ENCODE data around the gene LPIN1. TPM values are rescaled to one million over a fixed set of nuclear protein-coding genes. Genes with fewer than 3 reads are reported as not detected.

LPIN1 gene
- total RNA-seq, 1 experiment from 2014 or later: 13.9 TPM

DNA sequence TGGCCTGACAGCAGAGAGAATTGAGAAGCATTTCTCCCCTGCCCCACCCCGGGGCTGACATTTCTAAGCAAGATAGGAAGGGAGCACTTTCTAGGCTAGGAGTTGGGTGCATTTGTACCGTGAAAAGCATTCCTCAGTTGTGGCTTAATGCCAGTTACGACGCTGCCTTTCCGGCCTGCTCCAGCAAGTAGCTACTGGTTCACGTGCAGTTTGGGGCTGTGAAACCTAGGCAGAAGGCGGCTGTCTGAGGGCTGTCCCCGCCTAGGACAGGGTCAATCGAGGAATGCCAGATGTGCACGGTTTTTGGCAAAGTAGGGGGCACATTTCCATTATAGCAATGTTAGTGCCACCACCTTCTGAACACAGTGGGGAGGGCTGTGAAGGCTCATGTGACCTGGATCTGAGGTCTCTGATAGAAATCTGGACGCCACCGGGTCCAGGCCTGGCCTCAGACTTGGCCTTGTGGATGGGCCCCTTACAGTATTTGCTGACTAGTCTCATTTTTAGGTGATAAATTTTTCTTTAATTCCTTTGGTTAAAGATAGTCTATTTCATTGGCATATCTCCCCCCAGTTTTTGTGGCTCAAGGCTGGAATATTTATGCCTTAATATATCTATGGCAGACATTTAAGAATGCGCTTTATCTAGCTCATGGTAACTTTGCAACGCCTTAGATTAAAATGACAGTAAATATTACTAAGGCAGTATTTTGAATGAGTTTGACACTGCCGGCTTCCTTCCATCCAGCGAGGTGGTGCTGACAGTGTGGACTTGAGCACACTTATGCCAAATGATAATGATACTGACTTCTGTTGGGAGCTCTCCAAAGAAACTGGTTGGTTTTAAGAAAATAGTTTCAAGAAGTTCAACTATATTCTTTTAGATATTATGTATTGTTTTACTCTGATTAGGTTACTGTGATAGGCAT, 78.7 kb downstream of the LPIN1 start (continued):
- TF ChIP-seq, protein P1, sequence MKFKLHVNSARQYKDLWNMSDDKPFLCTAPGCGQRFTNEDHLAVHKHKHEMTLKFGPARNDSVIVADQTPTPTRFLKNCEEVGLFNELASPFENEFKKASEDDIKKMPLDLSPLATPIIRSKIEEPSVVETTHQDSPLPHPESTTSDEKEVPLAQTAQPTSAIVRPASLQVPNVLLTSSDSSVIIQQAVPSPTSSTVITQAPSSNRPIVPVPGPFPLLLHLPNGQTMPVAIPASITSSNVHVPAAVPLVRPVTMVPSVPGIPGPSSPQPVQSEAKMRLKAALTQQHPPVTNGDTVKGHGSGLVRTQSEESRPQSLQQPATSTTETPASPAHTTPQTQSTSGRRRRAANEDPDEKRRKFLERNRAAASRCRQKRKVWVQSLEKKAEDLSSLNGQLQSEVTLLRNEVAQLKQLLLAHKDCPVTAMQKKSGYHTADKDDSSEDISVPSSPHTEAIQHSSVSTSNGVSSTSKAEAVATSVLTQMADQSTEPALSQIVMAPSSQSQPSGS (CRISPR knock-in tag; IDR thresholded peaks at IDR 0.05; ENCODE audit: borderline replicate concordance, low read depth): no peak
- TF ChIP-seq ZBTB21 (CRISPR knock-in tag; IDR thresholded peaks at IDR 0.05; ENCODE audit: borderline replicate concordance) (no peak), FOXP4 (CRISPR knock-in tag; IDR thresholded peaks at IDR 0.05) (no peak), NR2C2 (CRISPR knock-in tag; IDR thresholded peaks at IDR 0.05) (no peak), ETV6 (CRISPR knock-in tag; IDR thresholded peaks at IDR 0.05) (no peak)

- Mint-ChIP-seq H3K4me1 (peaks cover 55% of the 10 kb centered on the region), H3K27ac (no peak overlapping the region), H3K9me3 (no peaks in the 10 kb centered on the region), H3K27me3 (ENCODE audit: low read depth) (no peaks in the 10 kb centered on the region), H3K4me3 (no peak overlapping the region), H3K36me3 (peaks cover 7% of the 10 kb centered on the region)
- POLR2A ChIA-PET: no interaction called here
- ATAC-seq: no peak
- CTCF ChIA-PET: interaction anchor here (2.7 kb wide), 1 partner anchor 124 kb away, joined by 17 read pairs; no protein-coding TSS in a partner anchor
- no peak for TF ChIP-seq PRRX2 (CRISPR knock-in tag; IDR thresholded peaks at IDR 0.05)
- TF ChIP-seq, protein P2, sequence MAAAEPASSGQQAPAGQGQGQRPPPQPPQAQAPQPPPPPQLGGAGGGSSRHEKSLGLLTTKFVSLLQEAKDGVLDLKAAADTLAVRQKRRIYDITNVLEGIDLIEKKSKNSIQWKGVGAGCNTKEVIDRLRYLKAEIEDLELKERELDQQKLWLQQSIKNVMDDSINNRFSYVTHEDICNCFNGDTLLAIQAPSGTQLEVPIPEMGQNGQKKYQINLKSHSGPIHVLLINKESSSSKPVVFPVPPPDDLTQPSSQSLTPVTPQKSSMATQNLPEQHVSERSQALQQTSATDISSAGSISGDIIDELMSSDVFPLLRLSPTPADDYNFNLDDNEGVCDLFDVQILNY (CRISPR knock-in tag; IDR thresholded peaks at IDR 0.05): no peak
- TF ChIP-seq RORB (CRISPR knock-in tag; IDR thresholded peaks at IDR 0.05): no peak
- TF ChIP-seq, protein P3, sequence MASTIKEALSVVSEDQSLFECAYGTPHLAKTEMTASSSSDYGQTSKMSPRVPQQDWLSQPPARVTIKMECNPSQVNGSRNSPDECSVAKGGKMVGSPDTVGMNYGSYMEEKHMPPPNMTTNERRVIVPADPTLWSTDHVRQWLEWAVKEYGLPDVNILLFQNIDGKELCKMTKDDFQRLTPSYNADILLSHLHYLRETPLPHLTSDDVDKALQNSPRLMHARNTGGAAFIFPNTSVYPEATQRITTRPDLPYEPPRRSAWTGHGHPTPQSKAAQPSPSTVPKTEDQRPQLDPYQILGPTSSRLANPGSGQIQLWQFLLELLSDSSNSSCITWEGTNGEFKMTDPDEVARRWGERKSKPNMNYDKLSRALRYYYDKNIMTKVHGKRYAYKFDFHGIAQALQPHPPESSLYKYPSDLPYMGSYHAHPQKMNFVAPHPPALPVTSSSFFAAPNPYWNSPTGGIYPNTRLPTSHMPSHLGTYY (CRISPR knock-in tag; IDR thresholded peaks at IDR 0.05): no peak
- TF ChIP-seq GTF2I (CRISPR knock-in tag; conservative IDR thresholded peaks at IDR 0.05): no peak
- TF ChIP-seq, protein P4, sequence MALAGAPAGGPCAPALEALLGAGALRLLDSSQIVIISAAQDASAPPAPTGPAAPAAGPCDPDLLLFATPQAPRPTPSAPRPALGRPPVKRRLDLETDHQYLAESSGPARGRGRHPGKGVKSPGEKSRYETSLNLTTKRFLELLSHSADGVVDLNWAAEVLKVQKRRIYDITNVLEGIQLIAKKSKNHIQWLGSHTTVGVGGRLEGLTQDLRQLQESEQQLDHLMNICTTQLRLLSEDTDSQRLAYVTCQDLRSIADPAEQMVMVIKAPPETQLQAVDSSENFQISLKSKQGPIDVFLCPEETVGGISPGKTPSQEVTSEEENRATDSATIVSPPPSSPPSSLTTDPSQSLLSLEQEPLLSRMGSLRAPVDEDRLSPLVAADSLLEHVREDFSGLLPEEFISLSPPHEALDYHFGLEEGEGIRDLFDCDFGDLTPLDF (CRISPR knock-in tag; IDR thresholded peaks at IDR 0.05): no peak
- no peak for TF ChIP-seq TEAD4 (CRISPR knock-in tag; IDR thresholded peaks at IDR 0.05)
- DNase-seq (ENCODE audit: low spot score): no peak
These were observed 81.1 kb downstream of the LPIN1 start for GRCh38 chr2:11827547-11827946.

DNA sequence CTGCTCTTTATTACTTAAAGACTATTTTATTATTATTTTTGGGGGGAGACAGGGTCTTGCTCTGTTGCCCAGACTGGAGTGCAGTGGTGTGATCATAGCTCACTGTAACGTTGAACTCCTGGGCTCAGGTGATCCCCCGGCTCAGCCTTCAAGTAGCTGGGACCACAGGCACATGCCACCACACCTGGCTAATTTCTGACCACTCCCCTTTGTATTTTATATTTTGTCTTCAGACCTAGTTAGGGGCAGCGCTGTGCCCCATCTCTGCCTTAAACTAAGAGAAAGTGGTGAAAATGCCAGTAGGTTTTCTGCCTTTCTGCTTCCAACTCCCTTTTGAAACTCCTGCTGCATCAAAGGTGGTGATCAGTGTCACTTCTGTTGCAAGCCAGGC, 82.5 kb downstream of the LPIN1 start:
- no peak overlapping the region for H3K27ac Mint-ChIP-seq
- no peak overlapping the region for H3K4me3 Mint-ChIP-seq
- no peak for TF ChIP-seq PRRX2 (CRISPR knock-in tag; IDR thresholded peaks at IDR 0.05)
- no peak for TF ChIP-seq ATF1 (CRISPR knock-in tag; IDR thresholded peaks at IDR 0.05)
- no peak for TF ChIP-seq FOXP4 (CRISPR knock-in tag; IDR thresholded peaks at IDR 0.05)
- TF ChIP-seq ETV6 (CRISPR knock-in tag; IDR thresholded peaks at IDR 0.05): no peak
- no peak for TF ChIP-seq FOXJ3 (CRISPR knock-in tag; IDR thresholded peaks at IDR 0.05; ENCODE audit: borderline replicate concordance)
- TF ChIP-seq ZMAT4 (CRISPR knock-in tag; IDR thresholded peaks at IDR 0.05): no peak
- no peak for TF ChIP-seq CTCF (IDR thresholded peaks at IDR 0.05)
- no peak for TF ChIP-seq ZNF121 (CRISPR knock-in tag; IDR thresholded peaks at IDR 0.05)
- no peak for TF ChIP-seq SOX15 (CRISPR knock-in tag; IDR thresholded peaks at IDR 0.05)
- no peak for TF ChIP-seq NFYB (CRISPR knock-in tag; conservative IDR thresholded peaks at IDR 0.05; ENCODE audit: low read depth)
- TF ChIP-seq ZNF416 (CRISPR knock-in tag; IDR thresholded peaks at IDR 0.05): no peak
- H3K27me3 Mint-ChIP-seq (ENCODE audit: low read depth): no peaks in the 10 kb centered on the region
- DNase-seq (ENCODE audit: low spot score) (no peak), ATAC-seq (no peak)
- CTCF ChIA-PET: interaction anchor here (0.6 to 2.7 kb wide), 26 partner anchors 11 to 1307 kb away, joined by 3 to 18 read pairs (median 4); partner anchors contain the start of gene TRIB2
- H3K9me3 Mint-ChIP-seq: peaks cover 8% of the 10 kb centered on the region
- H3K4me1 Mint-ChIP-seq: peaks cover 48% of the 10 kb centered on the region
- POLR2A ChIA-PET: no interaction called here
- peaks cover 14% of the 10 kb centered on the region; the same call in 1 of the 2 replicates for H3K36me3 Mint-ChIP-seq
